Astrocyte of the cerebellum (primary cell): ENCODE results near the gene FGFBP1.

Experiments used
- DNase-seq: peaks from one replicate; pipeline ENCODE4 v3.0.0-alpha.2; 2011; ENCODE audit warnings: low read depth
- H3K4me3 ChIP-seq: 2 replicates; pipeline ENCODE4 v1.5.1; 2011; ENCODE audit warnings: mild to moderate bottlenecking, low read depth, low read length, moderate library complexity
- in situ Hi-C: cut with HindIII; loops from 2 replicates; pipeline ENCODE4 v1.10.0; 2017; ENCODE audit warnings: low sequenced_read_pairs
- TF ChIP-seq, protein P1 (sequence below): IDR thresholded peaks from 2 replicates; pipeline ENCODE4 v1.5.1; 2012; ENCODE audit warnings: low read length, low read depth, moderate library complexity, mild to moderate bottlenecking; ENCODE audit errors: missing control alignments

The FGFBP1 gene

DNA sequence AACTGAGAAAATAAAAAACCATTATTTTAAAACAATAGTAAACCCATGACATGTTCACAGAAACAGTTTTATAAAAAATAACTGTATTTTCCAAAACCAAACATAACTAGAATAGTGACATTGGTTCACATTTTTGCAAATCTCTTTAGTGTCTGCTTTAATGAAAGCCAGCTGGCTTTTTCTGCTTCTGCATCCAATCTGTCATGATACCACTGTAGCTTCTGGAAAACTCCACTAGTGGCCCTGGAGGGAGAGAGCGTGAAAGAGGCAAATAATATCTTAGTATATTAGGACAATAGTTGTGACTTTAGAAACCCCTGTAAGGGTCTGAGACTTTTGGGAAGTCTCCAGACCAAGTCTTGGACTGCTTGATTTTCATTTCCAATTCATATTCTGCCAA, 31.1 kb downstream of the FGFBP1 start:
- TF ChIP-seq, protein P1, sequence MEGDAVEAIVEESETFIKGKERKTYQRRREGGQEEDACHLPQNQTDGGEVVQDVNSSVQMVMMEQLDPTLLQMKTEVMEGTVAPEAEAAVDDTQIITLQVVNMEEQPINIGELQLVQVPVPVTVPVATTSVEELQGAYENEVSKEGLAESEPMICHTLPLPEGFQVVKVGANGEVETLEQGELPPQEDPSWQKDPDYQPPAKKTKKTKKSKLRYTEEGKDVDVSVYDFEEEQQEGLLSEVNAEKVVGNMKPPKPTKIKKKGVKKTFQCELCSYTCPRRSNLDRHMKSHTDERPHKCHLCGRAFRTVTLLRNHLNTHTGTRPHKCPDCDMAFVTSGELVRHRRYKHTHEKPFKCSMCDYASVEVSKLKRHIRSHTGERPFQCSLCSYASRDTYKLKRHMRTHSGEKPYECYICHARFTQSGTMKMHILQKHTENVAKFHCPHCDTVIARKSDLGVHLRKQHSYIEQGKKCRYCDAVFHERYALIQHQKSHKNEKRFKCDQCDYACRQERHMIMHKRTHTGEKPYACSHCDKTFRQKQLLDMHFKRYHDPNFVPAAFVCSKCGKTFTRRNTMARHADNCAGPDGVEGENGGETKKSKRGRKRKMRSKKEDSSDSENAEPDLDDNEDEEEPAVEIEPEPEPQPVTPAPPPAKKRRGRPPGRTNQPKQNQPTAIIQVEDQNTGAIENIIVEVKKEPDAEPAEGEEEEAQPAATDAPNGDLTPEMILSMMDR: no peak
- H3K4me3 ChIP-seq: no peak overlapping the region
- in situ Hi-C loops: no loop called here
- DNase-seq: no peak

DNA sequence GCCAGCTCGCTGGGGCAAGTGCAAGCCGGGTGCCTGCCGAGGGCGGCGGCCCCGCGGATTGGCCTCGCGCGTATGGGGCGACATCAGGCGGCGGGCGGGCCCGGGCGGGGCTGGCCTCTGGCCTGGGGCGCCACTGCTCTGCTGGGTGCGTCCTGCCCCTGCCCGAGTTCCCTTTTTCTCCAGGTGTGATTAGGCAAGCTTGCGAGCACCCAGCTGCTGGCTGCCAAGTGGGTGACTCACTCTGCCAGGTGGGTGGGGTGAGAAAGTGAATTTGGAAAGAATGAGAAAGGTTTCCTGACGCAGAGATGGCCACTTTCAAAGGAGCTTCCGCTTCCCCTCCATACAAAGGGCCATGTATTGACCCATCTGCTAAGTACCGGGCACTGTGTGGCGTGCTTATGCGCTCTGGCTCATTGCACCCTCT, 32.5 kb downstream of the FGFBP1 start:
- no peak for DNase-seq
- H3K4me3 ChIP-seq: no peak overlapping the region

DNA sequence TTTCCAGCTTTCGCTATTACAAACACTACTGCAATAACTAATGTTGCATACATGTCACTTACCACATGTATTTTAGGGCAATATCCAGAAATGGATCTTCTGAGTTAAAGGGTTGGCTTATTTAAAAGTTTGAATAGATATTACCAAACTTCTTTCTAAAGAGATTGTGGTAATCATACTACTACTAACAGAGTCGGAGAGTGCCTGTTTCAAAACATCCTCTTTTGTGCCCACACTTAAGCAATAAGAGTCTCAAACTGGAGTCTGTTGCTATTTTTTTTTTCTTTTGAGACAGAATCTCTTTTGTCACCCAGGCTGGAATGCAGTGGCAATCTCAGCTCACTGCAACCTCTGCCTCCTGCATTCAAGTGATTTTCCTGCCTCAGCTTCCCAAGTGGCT, 35.8 kb downstream of the FGFBP1 start:
- H3K4me3 ChIP-seq: no peak overlapping the region
- in situ Hi-C loops: no loop called here
- DNase-seq: no peak
- TF ChIP-seq, protein P1: no peak

More for the DNA sequence above, 32.5 kb downstream of the FGFBP1 start:
- TF ChIP-seq, protein P1: no peak
- in situ Hi-C loops: no loop called here

DNA sequence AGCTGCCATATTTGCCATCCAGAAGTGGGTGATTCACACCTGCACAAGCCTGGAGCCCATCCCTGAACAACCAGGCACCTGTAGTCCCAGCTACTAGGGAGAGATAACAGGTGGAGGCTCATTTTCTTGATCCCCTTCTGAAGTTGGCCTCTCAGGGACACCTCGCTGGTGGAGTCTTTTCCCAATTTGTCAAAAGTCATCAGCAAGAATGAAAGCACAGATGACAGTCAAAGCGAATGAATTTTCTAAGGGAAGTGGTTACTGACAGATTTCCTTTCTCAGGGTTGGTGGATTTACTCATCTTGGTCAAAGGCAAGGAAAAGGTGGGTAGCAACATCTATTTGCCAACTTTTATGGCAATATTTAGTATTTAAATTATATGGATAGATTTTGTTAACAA, 36.5 kb downstream of the FGFBP1 start:
- no peak overlapping the region for H3K4me3 ChIP-seq
- in situ Hi-C loops: no loop called here
- TF ChIP-seq, protein P1: no peak
- DNase-seq: no peak

DNA sequence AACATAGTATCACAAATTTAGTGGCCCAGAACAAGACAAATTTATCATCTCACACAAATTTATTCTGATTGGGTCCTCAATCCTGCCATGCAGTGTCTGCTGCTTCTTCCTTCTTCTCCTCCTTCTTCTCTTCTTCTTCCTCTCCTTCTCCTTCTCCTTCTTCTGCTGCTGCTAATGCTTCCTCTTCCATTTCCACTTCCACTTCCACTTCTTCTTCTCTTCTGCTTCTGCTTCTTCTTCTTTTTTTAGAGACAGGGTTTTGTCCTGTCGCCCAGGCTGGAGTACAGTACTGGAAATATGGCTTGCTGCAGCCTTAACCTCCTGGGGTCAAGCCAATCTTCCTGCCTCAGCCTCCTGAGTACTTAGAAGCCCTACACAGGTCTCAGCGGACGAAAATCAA, 37.5 kb downstream of the FGFBP1 start:
- H3K4me3 ChIP-seq: no peak overlapping the region
- no peak for DNase-seq
- in situ Hi-C loops: no loop called here

DNA sequence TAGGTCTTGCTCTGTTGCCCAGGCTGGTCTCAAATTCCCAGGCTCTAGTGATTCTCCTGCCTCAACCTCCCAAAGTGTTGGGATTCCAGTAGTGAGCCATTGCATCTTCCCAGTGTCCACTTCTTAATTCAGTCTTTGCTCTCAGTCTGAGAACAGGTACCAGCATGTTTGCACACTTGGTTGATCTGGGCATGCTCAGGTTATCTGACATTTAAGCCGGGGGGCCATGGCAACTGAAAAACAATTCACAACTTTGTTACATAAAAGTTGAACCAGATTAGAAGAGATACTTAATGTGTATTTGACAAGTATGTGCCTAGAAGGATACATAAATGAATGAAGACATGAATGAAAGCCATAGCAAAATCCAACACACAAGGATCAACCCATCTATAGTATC, 39.0 kb downstream of the FGFBP1 start:
- H3K4me3 ChIP-seq: no peak overlapping the region
- no peak for DNase-seq
- in situ Hi-C loops: no loop called here
- TF ChIP-seq, protein P1: no peak

More for the DNA sequence above, 37.5 kb downstream of the FGFBP1 start:
- TF ChIP-seq, protein P1: no peak

DNA sequence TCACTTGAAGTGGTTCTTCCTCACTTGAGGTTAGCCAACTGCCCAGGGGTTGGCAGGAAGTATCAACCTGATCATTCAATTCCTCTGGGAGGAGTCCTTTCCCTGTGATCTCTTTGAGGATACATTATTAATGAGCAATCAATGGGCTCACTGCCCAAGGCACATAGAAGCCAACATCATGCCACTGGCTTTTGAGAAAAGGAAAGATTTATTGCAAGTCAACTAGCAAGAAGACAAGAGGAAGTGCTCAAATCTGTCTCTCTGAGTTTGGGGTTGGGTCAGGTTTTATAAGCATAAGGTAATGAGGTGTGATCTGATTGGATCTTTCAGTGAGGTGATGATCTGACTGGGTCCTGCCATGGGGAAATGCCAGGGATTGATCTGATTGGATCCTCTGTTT, 39.6 kb downstream of the FGFBP1 start:
- DNase-seq: no peak
- H3K4me3 ChIP-seq: no peak overlapping the region

More for the DNA sequence above, 39.6 kb downstream of the FGFBP1 start:
- TF ChIP-seq, protein P1: no peak
- in situ Hi-C loops: no loop called here
